H9 (cell line): ENCODE measurements around the gene LRRC23. TPM values are rescaled to one million over a fixed set of nuclear protein-coding genes. Genes with fewer than 3 reads are reported as not detected.
"Not testable (repeated sequence)": the region's sequence is repeated elsewhere in the genome, so short reads cannot be mapped to it uniquely, and the experiment has no call there.

Experiments used
- DNase-seq: peaks from one replicate; pipeline ENCODE4 v3.0.0-alpha.2; 2017
- H2AFZ ChIP-seq: one replicate; pipeline ENCODE4 v1.6.1; 2013; ENCODE audit warnings: mild to moderate bottlenecking, low read length, control low read depth, moderate library complexity
- H2AK5ac ChIP-seq: 2 replicates; pipeline ENCODE4 v1.6.1; 2013; ENCODE audit warnings: low read length, control low read depth, mixed read lengths; ENCODE audit not compliant: insufficient read length
- H2BK120ac ChIP-seq: one replicate; pipeline ENCODE4 v1.6.1; 2013; ENCODE audit warnings: low read depth, mild to moderate bottlenecking, low read length, control low read depth, inconsistent platforms; ENCODE audit not compliant: poor library complexity, severe bottlenecking
- H2BK12ac ChIP-seq: 2 replicates; pipeline ENCODE4 v1.6.1; 2013; ENCODE audit warnings: low read length, control low read depth, mixed read lengths, low read depth; ENCODE audit not compliant: insufficient read length
- H2BK15ac ChIP-seq: 2 replicates; pipeline ENCODE4 v1.6.1; 2013; ENCODE audit warnings: low read depth, low read length, control low read depth
- H2BK20ac ChIP-seq: one replicate; pipeline ENCODE4 v1.6.1; 2013; ENCODE audit warnings: low read depth, mild to moderate bottlenecking, low read length, control low read depth, inconsistent platforms; ENCODE audit not compliant: poor library complexity, severe bottlenecking
- H2BK5ac ChIP-seq: 2 replicates; pipeline ENCODE4 v1.6.1; 2013; ENCODE audit warnings: low read length, control low read depth, mixed read lengths; ENCODE audit not compliant: insufficient read length
- H3K14ac ChIP-seq: 2 replicates; pipeline ENCODE4 v1.6.1; 2013; ENCODE audit warnings: low read length, control low read depth; ENCODE audit not compliant: insufficient read depth
- H3K18ac ChIP-seq: 2 replicates; pipeline ENCODE4 v1.6.1; 2013; ENCODE audit warnings: low read depth, mild to moderate bottlenecking, mixed read lengths, low read length, control low read depth; ENCODE audit not compliant: insufficient read length
- H3K23ac ChIP-seq: 2 replicates; pipeline ENCODE4 v1.6.1; 2013; ENCODE audit warnings: low read length, control low read depth, mixed read lengths, low read depth; ENCODE audit not compliant: insufficient read length
- H3K23me2 ChIP-seq: 2 replicates; pipeline ENCODE4 v1.6.1; 2013; ENCODE audit warnings: low read depth, mild to moderate bottlenecking, mixed read lengths, low read length, control low read depth; ENCODE audit not compliant: insufficient read length, poor library complexity, severe bottlenecking
- H3K27ac ChIP-seq: 2 replicates; pipeline ENCODE4 v1.5.1; 2013; ENCODE audit warnings: low read length, control low read depth, mixed read lengths, low read depth; ENCODE audit not compliant: insufficient read length
- H3K27me3 ChIP-seq: 2 replicates; pipeline ENCODE4 v1.6.1; 2013; ENCODE audit warnings: low read length, control low read depth, inconsistent platforms; ENCODE audit not compliant: insufficient read depth
- H3K4ac ChIP-seq: 2 replicates; pipeline ENCODE4 v1.6.1; 2013; ENCODE audit warnings: low read depth, mild to moderate bottlenecking, control low read depth, inconsistent platforms, low read length, moderate library complexity
- H3K4me1 ChIP-seq: 2 replicates; pipeline ENCODE4 v1.6.1; 2013; ENCODE audit warnings: low read length, control low read depth, inconsistent platforms; ENCODE audit not compliant: insufficient read depth
- H3K4me2 ChIP-seq: 2 replicates; pipeline ENCODE4 v1.6.1; 2013; ENCODE audit warnings: low read length, control low read depth, mixed read lengths; ENCODE audit not compliant: insufficient read length, insufficient read depth
- H3K56ac ChIP-seq: 2 replicates; pipeline ENCODE4 v1.6.1; 2013; ENCODE audit warnings: low read depth, mild to moderate bottlenecking, mixed read lengths, low read length, control low read depth; ENCODE audit not compliant: insufficient read length
- H3K79me1 ChIP-seq: 2 replicates; pipeline ENCODE4 v1.6.1; 2013; ENCODE audit warnings: low read depth, mild to moderate bottlenecking, moderate library complexity, low read length, control low read depth, inconsistent platforms; ENCODE audit not compliant: insufficient read depth, poor library complexity, severe bottlenecking
- H3K79me2 ChIP-seq: 2 replicates; pipeline ENCODE4 v1.6.1; 2013; ENCODE audit warnings: low read length, control low read depth, inconsistent platforms; ENCODE audit not compliant: insufficient read depth
- H3K9ac ChIP-seq: 2 replicates; pipeline ENCODE4 v1.6.1; 2013; ENCODE audit warnings: low read length, control low read depth, mixed read lengths; ENCODE audit not compliant: insufficient read length; ENCODE audit errors: extremely low read depth
- H3K9me3 ChIP-seq: one replicate; pipeline ENCODE4 v1.6.1; 2013; ENCODE audit warnings: low read depth, low read length, inconsistent platforms; ENCODE audit not compliant: control insufficient read depth
- H3T11ph ChIP-seq: one replicate; pipeline ENCODE4 v1.6.1; 2013; ENCODE audit warnings: mild to moderate bottlenecking, low read length, control low read depth, inconsistent platforms
- H4K20me1 ChIP-seq: one replicate; pipeline ENCODE4 v1.6.1; 2013; ENCODE audit not compliant: control insufficient read depth, insufficient read length, insufficient read depth
- H4K5ac ChIP-seq: 2 replicates; pipeline ENCODE4 v1.6.1; 2013; ENCODE audit warnings: low read depth, mild to moderate bottlenecking, mixed read lengths, low read length, control low read depth; ENCODE audit not compliant: insufficient read length
- H4K8ac ChIP-seq: replicated peaks from 2 replicates; pipeline ENCODE4 v1.6.1; 2013; ENCODE audit warnings: low read length, control low read depth, mixed read lengths, low read depth; ENCODE audit not compliant: insufficient read length
- H4K91ac ChIP-seq: 2 replicates; pipeline ENCODE4 v1.6.1; 2013; ENCODE audit warnings: low read depth, mild to moderate bottlenecking, moderate library complexity, mixed read lengths, low read length, control low read depth; ENCODE audit not compliant: insufficient read length
- H3K27ac Mint-ChIP-seq, 3 experiments: 2 replicates in 2 of 3; 3 replicates in 1 of 3; pipeline ENCODE4 v1.8.0; 2020 to 2021; ENCODE audit warnings: mixed read lengths in 3 of 3, mild to moderate bottlenecking in 1 of 3, moderate library complexity in 1 of 3
- H3K27me3 Mint-ChIP-seq: 2 replicates; pipeline ENCODE4 v1.8.0; 2021; ENCODE audit warnings: low read depth, mild to moderate bottlenecking, moderate library complexity, mixed read lengths
- H3K36me3 Mint-ChIP-seq, 3 experiments: 2 replicates in 2 of 3; 3 replicates in 1 of 3; pipeline ENCODE4 v1.8.0; 2020 to 2021; ENCODE audit warnings: low read depth in 3 of 3, mixed read lengths in 3 of 3; ENCODE audit not compliant: insufficient read depth in 1 of 3
- H3K4me1 Mint-ChIP-seq, 2 experiments: 2 replicates each; pipeline ENCODE4 v1.8.0; 2020; ENCODE audit warnings: mixed read lengths in 2 of 2
- H3K4me3 Mint-ChIP-seq, 2 experiments: 2 replicates in 1 of 2; 3 replicates in 1 of 2; pipeline ENCODE4 v1.8.0; 2020 to 2021; ENCODE audit warnings: mild to moderate bottlenecking in 2 of 2, mixed read lengths in 2 of 2, moderate library complexity in 1 of 2
- H3K9me3 Mint-ChIP-seq, 2 experiments: 2 replicates in 1 of 2; 3 replicates in 1 of 2; pipeline ENCODE4 v1.8.0; 2020; ENCODE audit warnings: mild to moderate bottlenecking in 2 of 2, mixed read lengths in 2 of 2, moderate library complexity in 1 of 2
- WGBS: extraction: QIAGEN DNeasy Blood & Tissue Kit; methylation state at CpG from one replicate; pipeline ENCODE4 v1.1.7; 2013; ENCODE audit warnings: missing lambda C conversion rate, low lambda C conversion rate, mixed read lengths; ENCODE audit not compliant: insufficient read length; ENCODE audit errors: extremely low coverage; 5-methylcytosine and 5-hydroxymethylcytosine counted together
- total RNA-seq: library from RNA; stranded (reverse); gene quantifications from 2 replicates; pipeline ENCODE4 v1.2.1, GENCODE V29; 2021
- TF ChIP-seq, protein P1 (sequence below): fragments of 200-600 bp; sonication (generic); conservative IDR thresholded peaks from 3 replicates; pipeline ENCODE4 v1.8.0; 2021; ENCODE audit warnings: antibody characterized with exemption, mild to moderate bottlenecking

The LRRC23 gene
- total RNA-seq, 1 experiment from 2014 or later, result 2.1 TPM

GRCh38 chr12:6873094-6874014 lies 31.3 kb upstream of the LRRC23 start, which contains the start of gene SPSB2:
Gene SPSB2, minus strand, starts transcription at chr12:6873303. Its CDS starts 402 bp downstream, at chr12:6872901.
- Histone ChIP-seq H4K5ac (no peak within 1 kb of the TSS), H2AK5ac (no peak within 1 kb of the TSS), H3K14ac (no peak within 1 kb of the TSS), H3K4ac (no peak within 1 kb of the TSS), H3K27me3 (no peaks in the 10 kb centered on the region), H3K56ac (no peak within 1 kb of the TSS), H3K23me2 (peaks cover 8% of the 10 kb centered on the region), H4K20me1 (no peaks in the 10 kb centered on the region), H2BK15ac (no peak within 1 kb of the TSS), H3K23ac (no peak within 1 kb of the TSS), H3T11ph (no peak within 1 kb of the TSS), H3K79me1 (no peaks in the 10 kb centered on the region), H2AFZ (no peak within 1 kb of the TSS), H3K9ac (peak within 1 kb of the TSS; percentile 11), H3K18ac (no peak within 1 kb of the TSS), H3K79me2 (peaks cover under 1% of the 10 kb centered on the region; the same call in 1 of the 2 replicates), H2BK5ac (no peak within 1 kb of the TSS), H3K4me2 (peak within 1 kb of the TSS; percentile 69), H2BK12ac (no peak within 1 kb of the TSS), H3K9me3 (no peaks in the 10 kb centered on the region), H3K27ac (no peak within 1 kb of the TSS), H2BK120ac (no peak within 1 kb of the TSS), H4K8ac (no peak within 1 kb of the TSS), H3K4me1 (no peaks in the 10 kb centered on the region; the same call in 1 of the 2 replicates), H4K91ac (no peak within 1 kb of the TSS), H2BK20ac (no peak within 1 kb of the TSS)
- no CpG with 5 or more reads among the region's 66 CpGs for WGBS
- Mint-ChIP-seq H3K9me3 (no peaks in the 10 kb centered on the region; a peak in 1 of 5 replicates), H3K4me3 (peak within 1 kb of the TSS; percentile 92 to 96), H3K36me3 (peaks cover 26 to 57% (median 41%) of the 10 kb centered on the region in 3 experiments), H3K27me3 (no peaks in the 10 kb centered on the region; the same call in 1 of the 2 replicates), H3K4me1 (peaks cover 38 to 48% of the 10 kb centered on the region in 2 experiments), H3K27ac (peak within 1 kb of the TSS; percentile 79 to 95 (median 89); a peak in 6 of 7 replicates)
- TF ChIP-seq, protein P1, sequence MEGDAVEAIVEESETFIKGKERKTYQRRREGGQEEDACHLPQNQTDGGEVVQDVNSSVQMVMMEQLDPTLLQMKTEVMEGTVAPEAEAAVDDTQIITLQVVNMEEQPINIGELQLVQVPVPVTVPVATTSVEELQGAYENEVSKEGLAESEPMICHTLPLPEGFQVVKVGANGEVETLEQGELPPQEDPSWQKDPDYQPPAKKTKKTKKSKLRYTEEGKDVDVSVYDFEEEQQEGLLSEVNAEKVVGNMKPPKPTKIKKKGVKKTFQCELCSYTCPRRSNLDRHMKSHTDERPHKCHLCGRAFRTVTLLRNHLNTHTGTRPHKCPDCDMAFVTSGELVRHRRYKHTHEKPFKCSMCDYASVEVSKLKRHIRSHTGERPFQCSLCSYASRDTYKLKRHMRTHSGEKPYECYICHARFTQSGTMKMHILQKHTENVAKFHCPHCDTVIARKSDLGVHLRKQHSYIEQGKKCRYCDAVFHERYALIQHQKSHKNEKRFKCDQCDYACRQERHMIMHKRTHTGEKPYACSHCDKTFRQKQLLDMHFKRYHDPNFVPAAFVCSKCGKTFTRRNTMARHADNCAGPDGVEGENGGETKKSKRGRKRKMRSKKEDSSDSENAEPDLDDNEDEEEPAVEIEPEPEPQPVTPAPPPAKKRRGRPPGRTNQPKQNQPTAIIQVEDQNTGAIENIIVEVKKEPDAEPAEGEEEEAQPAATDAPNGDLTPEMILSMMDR, result no peak
- peak; percentile 100 for DNase-seq

- Mint-ChIP-seq H3K4me1 (peaks cover 32 to 42% of the 10 kb centered on the region in 2 experiments), H3K27ac (peak overlapping the region; percentile 36 to 89 (median 84); a peak in 6 of 7 replicates), H3K36me3 (peaks cover 19 to 53% (median 35%) of the 10 kb centered on the region in 3 experiments), H3K4me3 (peak overlapping the region; percentile 82 to 92)
- not testable (repeated sequence) for H2BK20ac ChIP-seq, H3K4me1 ChIP-seq, H3K27me3 Mint-ChIP-seq, H3K9me3 Mint-ChIP-seq, H2BK15ac ChIP-seq, H3K79me1 ChIP-seq, DNase-seq, H3K18ac ChIP-seq, H3K4ac ChIP-seq, H3K23ac ChIP-seq, H2BK120ac ChIP-seq, H4K8ac ChIP-seq, H3K14ac ChIP-seq, H3K9me3 ChIP-seq, H2BK5ac ChIP-seq, H4K91ac ChIP-seq, H3K27me3 ChIP-seq, H3T11ph ChIP-seq, H3K56ac ChIP-seq, H2AFZ ChIP-seq, H3K23me2 ChIP-seq, H3K27ac ChIP-seq, H2AK5ac ChIP-seq, H2BK12ac ChIP-seq, H4K20me1 ChIP-seq, H4K5ac ChIP-seq, H3K79me2 ChIP-seq
- Histone ChIP-seq H3K9ac (peak overlapping the region; percentile 5), H3K4me2 (peak overlapping the region; percentile 57)
- no CpG with 5 or more reads among the region's 9 CpGs for WGBS
Observed at GRCh38 chr12:6874015-6874368, 30.6 kb upstream of the LRRC23 start.
